Stimulated activated CD4-positive, alpha-beta T cell treated with anti-CD3 and anti-CD28 coated beads, Interleukin-1b, Interleukin-23, amount 100 ng/mL, for 4 hours (primary cell): ENCODE measurements around the gene PTGDR2.

Experiments used
- DNase-seq, 2 donors: peaks; one replicate each; pipeline ENCODE4 v3.0.0-alpha.2; 2020; ENCODE audit warnings: low read depth in 2 of 2

The PTGDR2 gene

DNA sequence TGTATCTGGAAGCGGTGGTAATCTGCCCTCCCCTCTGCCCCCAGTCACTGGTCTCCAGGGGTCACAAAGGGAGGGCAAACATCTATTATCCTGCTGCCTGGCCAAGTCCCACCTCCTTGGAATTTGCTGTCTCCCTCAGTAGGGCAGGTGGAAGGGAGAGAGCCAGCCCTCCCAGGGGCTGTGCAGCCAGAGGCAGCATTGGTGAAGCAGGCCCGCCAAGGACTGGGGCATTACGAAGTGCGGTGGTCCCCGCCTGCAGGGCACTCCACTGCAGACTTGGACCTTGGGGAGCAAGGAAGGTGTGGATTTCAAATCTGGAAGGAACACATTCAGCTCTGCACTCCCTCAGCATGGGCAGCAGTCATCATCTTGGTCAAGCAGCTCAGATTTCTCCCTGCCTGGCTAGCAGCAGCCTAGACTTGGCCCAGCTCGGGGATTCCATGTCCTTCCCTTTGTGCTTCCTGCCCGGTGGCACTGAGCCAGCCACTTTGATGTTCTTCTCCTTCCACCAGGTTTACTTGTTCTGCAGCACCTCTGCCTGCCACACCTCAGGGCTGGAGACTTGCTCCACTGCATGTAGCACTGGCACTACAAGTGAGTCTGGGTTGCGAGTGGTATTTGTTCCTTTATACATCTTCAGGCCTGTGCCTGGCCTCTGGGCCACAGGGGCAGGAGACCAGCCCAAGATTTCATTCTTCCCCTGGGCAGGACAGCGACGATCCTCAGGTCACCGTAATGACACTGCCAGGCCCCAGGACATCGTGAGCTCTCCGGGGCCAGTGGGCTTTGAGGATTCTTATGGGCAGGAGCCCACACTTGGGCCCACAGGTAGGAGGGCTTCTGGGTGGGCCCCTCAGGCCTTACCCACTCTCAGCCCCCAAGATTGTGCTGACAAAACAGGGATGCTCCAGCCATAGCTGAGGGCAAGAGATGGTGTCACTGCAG lies 18.9 kb upstream of the PTGDR2 start:
- no peak for DNase-seq

DNA sequence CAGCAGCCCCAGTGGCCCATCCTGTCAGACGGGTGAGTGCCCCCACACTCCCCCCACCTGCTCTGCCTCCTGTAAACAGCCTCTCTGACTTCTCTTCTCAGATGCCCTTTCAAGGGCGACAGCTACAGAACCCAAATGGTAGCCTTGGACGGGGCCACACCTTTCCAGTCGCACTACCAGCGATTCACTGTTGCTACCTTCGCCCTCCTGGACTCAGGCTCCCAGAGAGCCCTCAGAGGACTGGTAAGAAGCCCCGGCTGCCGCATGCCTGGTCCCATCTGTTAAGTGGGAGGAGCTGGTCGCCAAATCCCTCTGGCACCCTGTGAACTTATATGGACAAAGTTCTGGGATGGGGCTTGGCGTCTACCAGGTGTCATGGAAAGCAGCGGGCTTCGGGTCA lies 17.8 kb upstream of the PTGDR2 start:
- DNase-seq, result no peak

DNA sequence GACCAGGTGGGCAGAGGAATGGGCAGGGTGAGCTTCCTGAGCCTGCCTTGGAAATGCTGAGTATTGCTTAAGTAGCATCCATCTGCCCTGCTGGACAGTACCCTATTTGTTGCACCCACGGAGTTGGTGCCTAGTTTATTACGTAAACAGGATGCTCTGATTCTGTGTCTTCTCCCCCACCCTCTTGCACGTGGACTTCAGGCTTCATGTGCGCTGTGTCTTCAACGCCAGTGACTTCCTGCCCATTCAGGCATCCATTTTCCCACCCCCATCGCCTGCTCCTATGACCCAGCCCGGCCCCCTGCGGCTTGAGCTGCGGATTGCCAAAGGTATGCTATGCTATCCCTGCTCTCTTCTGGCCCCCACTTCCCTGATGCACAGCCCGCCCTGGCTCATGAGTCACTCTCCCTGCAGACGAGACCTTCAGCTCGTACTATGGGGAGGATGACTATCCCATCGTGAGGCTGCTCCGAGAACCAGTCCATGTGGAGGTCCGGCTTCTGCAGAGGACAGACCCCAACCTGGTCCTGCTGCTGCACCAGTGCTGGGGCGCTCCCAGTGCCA lies 17.3 kb upstream of the PTGDR2 start:
- no peak for DNase-seq

DNA sequence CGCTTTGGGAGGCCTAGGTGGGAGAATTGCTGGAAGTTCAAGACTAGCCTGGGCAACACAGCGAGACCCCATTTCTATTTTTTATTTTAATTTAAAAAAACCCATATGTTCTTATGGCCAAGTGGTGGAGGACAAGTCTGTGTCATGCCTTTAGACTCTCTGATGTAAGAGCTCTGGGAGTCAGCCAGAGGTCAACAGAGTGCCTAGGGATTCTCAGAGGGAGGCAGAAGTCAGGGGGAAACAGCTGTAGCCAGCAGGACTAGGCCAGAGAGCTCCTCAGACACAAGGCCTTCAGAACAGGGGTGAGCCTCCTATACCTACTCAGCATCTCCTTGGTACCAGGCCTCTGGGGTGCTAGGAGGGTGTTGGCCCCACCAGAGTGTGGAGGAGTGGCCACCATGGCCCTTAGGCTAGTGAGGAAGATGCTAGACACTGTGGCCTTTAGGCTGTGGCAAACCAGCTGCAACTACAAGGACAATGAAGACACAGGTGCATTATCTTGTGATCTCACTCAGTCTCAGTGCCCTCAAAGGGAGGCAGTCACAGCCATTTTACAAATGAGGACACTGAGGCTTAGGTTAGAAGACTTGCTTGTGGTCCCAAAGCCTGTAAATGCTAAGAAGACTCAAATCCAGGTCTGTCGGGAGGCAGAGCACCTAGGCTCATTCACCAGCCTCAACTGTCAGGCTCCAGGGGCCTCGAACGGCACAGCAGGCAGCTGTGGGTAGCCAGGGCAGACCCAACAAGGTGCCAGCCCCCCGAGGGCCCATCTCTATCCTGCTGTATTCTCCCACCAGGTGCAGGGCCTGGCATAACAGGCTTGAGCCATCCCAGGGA lies 16.6 kb upstream of the PTGDR2 start:
- no peak for DNase-seq

DNA sequence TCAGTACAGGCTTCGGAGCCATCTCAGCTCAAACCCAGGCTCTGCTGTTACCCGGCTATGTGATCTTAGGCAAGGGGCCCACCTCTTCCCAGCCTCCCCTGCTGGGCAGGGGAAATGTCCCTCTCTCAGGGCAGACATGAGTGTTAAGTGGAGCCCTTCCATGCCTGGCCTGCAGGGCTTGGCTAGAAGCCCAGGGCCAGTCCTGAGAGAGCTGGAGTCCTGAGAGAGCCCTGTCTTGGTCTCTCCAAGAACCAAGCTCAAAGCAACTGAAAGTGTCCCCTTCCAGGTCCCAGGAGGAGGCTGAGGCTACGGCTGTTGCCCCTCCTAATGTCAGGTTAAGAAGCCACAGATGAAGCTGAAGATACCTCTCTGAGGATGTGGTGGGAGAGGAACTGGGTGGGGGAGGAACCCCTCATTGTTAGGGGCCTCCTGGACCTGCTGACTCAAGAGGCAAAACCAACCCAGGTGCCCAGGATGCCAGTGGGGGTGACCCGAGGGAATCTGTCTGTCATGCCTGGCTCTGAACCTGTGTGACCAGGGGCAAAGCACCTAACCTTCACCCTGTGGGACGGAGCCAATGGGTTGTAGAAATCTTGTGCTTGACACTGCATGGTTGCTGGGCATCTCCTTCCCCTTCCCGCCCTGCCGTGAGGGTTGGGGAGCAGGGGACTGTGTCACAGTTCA lies 15.8 kb upstream of the PTGDR2 start:
- DNase-seq, result no peak

DNA sequence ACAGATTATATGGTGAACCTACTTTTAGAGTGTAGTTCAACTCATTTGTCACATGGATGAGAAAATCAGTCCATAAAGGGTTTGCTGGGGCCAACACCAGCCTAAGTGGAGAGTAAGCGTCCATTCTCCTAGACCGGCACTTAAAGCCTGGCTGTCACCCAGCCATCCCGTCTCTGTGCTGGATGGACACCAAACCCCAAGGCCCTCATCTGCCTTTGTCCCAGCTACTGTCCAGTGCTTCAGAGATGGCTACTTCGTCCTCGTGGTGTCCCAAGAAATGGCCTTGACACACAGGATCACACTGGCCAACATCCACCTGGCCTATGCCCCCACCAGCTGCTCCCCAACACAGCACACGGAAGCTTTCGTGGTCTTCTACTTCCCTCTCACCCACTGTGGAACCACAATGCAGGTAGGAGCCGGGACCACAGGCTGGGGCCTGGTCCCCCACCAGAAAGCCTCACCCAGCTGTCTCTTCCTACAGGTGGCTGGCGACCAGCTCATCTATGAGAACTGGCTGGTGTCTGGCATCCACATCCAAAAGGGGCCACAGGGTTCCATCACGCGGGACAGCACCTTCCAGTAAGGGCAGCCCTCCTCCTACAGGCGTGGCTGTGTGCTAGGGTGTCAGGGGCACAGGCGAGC lies 15.1 kb upstream of the PTGDR2 start:
- DNase-seq, result no peak

DNA sequence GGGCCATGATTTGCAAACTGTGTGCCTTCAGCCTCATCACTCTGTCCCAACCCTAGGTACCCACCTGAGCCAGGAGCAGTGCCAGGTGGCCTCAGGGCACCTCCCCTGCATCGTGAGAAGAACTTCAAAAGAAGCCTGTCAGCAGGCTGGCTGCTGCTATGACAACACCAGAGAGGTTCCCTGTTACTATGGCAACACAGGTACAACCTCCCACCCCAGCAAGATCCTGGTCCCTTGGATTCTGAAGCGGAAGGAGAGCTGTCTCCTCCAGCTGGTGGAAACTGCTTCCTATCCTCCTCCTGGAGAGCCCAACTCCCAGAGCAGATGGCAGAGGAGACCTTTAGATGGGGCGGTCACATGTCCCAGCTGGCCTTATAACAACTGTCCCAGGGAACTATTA lies 14.5 kb upstream of the PTGDR2 start:
- no peak for DNase-seq

DNA sequence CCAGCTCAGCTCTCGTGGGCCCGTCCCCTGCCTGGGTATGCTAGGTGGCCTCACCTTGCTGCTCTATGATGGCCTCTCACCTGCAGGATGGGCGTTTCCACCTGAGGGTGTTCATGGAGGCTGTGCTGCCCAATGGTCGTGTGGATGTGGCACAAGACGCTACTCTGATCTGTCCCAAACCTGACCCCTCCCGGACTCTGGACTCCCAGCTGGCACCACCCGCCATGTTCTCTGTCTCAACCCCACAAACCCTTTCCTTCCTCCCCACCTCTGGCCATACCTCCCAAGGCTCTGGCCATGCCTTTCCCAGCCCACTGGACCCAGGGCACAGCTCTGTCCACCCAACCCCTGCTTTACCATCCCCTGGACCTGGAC lies 13.7 kb upstream of the PTGDR2 start:
- DNase-seq, result no peak

DNA sequence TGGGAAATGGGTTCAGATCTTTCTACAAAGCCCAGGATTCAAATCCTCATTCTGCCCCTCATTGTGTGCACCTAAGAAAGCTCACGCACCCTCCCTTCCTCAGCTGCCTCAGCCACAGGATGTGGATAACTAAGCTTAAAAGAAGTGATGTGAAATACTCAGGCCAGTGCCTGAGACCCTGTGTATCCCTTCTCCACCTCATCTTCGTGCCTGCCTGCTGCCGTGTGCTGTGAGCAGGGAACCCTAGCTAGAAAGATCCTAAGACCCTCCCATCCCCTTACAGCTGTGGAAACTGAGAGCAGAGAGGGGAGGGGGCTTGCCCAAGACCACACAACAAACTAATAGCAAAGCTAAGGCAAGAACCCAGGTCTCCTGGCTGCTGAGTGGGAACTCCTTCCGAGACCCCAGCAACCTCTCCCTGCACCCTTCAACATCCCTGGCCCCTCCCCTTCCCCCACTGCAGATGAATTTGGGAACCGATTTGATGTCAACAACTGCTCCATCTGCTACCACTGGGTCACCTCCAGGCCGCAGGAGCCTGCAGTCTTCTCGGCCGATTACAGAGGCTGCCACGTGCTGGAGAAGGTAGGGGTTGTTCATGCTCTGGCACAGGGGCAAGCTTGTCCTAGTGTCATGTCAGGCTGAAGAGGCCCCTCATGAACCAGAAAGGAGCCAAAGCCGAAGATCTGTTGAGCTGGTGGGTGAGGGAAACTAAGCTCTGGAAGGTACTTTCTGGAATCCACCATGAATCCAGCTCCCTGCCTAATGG lies 13.1 kb upstream of the PTGDR2 start:
- no peak for DNase-seq

DNA sequence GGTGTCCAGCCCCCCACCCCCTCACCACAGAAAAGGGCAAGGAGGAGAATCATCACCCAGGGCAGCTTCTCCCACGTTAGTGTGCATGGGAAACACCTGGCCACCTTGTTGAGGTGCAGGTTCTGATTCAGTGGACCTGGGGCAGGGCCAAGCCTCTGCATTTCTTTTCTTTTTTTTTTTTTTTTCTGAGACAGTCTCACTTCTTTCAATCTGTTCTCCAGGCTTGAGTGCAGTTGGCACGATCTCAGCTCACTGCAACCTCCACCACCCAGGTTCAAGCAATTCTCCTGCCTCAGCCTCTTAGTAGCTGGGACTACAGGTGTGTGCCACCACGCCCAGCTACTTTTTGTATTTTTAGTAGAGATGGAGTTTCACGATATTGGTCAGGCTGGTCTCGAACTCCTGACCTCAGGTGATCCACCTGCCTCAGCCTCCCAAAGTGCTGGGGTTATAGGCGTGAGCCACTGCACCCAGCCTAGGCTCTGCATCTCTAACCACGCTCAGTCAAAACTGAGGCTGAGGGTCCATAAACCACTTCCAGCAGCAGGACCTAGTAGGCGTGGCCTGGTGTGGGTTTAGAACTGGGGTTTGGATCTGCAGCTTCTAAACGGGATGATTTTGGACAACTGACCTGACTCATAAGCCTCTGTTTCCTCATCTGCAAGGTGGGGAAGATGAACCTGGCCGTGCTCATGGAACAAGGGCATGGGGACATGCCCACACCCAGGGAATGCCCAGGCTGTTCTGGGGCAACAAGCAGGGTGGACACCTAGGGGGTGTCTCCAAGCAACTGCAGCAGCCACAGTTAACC lies 12.3 kb upstream of the PTGDR2 start:
- DNase-seq, result no peak

DNA sequence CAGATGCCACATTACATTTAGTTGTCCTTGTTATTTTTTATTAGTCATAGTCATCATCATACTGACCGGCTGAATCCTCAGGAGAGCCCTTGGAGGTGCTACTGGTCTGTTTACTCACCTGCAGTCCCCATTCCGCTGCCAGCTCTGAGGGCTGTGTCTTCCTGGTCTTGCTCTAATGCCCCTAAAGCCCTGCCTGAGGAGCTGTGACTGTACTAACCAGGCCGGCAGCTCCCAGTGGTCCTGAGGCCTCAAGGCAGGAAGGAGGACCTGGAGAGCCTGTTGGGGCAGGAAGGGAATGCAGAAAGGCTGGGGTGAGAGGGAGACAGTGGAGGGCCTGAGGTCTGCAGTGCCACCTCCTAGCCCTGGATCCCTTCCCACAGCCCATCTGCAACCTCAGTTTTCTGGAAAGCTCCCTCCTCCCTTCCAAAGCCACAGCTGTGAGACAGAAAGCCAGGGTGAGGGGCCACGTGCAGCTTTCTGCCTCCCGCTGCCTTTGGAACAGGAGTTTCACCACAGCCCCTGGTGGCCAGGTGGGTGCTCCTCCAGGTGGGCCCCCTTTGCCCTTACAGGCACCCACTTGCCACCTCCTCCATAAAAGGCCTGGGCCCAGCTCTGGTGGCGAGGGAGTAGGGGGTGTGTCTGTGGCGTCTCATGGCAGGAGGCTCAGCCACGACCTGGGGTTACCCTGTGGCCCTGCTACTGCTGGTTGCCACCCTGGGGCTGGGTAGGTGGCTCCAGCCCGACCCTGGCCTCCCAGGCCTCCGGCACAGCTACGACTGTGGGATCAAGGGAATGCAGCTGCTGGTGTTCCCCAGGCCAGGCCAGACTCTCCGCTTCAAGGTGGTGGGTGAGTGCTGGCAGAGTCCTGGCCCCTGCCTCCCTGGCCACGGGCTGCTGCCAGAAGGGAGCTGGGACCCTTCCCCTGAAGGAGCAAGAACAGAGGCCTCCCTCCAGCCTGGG lies 11.4 kb upstream of the PTGDR2 start, which contains the start of gene ZP1:
Gene ZP1 (plus strand): TSS at position 632 of the 960 bp plus-strand sequence. CDS start 20 bp downstream, at position 652.
- DNase-seq, result no peak

DNA sequence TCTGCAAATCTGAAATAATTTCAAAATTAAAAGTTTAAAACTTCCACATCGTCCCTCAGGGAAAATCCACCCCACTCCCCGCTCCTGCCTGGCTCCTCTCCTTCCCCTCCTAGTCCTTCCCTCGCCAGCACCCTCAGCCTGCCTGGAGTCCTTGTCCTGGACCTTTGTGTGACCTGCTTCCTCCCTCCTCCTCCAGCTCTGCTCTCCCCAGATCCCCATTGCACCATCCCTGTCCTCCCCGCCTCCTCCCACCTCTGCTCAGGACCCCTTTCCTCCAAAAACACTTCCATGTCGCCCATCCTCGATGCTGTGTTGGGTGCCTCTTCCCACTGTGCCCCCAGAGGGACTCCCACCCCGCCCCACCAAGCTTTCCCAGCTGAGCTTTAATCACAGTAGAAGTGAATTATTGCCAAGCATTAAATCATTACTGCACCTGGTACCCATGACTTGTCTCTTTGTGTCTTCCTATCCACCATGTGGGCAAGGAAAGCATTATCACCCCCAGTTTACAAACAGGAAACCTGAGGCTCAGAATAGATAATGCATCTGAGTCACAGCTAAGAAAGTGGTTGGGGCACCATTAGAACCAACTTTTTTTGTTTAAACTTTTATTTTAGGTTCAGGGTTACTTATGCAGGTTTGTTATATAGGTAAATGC lies 9.2 kb upstream of the PTGDR2 start:
- no peak for DNase-seq

DNA sequence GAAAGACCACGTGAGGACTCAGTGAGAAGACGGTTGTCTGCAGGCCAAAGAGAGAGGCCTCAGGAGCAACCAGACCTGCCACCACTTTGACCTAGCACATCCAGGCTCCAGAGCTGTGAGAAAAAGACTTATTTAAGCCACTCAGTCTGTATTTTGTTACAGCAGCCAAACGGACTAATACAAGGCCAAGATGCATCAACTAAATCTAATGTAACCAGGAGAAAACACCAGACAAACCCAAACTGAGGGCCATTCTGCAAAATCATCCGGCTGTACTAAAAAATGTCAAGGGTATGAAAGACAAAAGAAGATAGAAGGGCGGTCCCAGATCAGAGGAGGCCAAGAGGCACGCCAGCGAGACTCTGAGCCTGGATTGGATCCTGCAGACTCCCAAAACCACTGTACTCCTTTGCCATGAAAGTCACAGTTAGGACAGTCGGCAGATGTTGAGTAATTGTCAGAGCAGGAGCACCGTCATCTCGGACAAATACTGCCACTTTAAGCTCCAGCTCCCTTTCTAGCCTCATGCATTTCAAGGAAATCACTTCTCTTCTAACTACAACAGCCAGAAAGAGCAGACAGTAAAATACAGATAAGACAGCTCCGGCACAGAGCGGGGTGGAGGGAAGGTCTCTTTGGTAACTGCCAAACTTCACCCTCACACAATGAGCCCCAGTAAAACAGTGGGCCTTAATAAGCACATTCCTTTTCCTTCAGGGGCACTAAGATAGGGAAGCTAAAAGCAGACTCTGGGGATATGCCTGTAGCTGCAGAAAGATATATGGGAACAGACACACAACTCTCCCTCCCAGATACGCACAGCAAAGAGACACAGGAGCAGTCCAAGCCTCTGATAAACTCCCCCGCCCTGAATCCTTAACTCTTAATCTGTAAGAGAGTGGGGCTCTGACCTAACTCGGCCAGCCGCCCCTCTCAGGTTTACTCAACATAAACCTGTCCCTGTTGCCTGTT lies 8.1 kb upstream of the PTGDR2 start:
- DNase-seq, result no peak

DNA sequence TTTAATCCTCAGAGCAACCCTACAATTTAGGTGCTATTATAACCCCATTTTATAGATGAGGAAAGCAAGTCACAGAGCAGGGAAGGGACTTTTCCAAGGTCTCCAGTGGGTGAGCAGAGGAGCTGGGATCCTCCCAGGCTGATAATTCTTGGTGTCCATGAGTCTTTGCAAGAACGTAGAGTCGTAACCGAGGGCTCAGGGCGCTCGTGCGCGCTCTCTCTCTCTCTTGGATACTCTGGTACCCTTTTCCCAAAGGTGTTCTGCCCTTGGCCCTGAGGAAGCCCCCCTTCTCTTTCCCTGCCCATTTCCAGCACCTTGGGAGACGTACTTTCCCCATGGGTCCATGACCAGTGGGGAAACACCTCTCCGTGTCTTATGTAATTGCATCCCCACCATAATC lies 6.4 kb upstream of the PTGDR2 start:
- no peak for DNase-seq

DNA sequence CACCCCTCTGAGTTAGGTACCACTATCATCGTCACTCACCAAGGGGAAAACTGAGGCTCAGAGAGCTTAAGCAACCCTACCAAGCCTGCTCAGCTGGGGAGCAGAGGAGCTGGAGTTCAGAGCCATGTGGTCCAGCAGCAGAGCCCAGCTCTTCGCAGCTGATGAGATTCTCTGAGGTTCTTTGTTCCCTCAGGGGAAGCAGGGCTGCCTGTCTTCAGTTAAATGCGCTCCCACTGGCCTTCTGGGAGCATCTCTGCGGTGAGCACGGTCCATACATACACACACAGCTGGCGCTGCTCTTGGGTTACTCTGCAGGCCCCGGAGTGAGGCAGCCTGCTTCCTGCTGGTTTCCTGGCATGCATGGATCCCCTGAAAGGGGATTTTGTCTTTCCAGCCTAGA lies 5.2 kb upstream of the PTGDR2 start:
- no peak for DNase-seq

DNA sequence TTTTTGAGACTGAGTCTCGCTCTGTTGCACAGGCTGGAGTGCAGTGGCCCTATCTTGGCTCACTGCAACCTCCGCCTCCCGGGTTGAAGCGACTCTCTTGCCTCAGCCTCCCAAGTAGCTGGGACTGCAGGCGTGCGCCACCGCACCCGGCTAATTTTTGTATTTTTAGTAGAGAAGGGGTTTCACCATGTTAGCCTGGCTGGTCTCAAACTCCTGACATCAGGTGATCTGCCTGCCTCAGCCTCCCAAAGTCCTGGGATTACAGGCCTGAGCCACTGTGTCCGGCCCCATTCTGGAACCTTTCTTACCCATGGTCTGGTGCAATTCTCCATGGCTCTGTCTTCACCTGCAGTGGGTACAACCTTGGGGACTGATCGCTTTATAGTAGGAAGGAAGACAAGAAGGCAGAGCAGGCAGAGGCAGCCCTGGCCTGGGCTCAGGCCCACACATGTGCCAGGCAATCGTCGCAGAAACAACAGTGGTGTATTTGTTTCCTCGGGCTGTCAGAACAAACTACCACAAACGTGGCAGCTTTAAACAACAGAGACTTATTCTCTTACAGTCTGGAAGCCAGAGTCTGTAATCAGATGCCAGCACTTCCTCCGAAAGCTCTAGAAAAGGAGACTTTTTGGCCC lies 4.0 kb upstream of the PTGDR2 start:
- DNase-seq, result no peak
